Bronchial epithelial cell (primary cell): Measurements from ENCODE around the gene HMCN1. TPM values are rescaled to one million over a fixed set of nuclear protein-coding genes. Genes with fewer than 3 reads are reported as not detected.

Experiments used
- DNase-seq: peaks from one replicate; pipeline ENCODE4 v3.0.0-alpha.2; 2010; ENCODE audit warnings: low read depth
- FAIRE-seq: peaks from 2 replicates; lab custom pipeline; 2011; peaks lifted over from hg19 to GRCh38; lab: Jason Lieb, UNC
- H3K27me3 ChIP-seq: 2 replicates; pipeline ENCODE4 v1.5.1; 2011; ENCODE audit warnings: low read length; ENCODE audit not compliant: control insufficient read depth, insufficient read depth
- H3K36me3 ChIP-seq: 2 replicates; pipeline ENCODE4 v1.5.1; 2011; ENCODE audit warnings: low read length; ENCODE audit not compliant: control insufficient read depth, insufficient read depth
- H3K4me3 ChIP-seq: 2 replicates; pipeline ENCODE4 v1.5.1; 2011; ENCODE audit warnings: mild to moderate bottlenecking, low read depth, low read length, control low read depth
- total RNA-seq: library from RNA; depleted of rRNA; stranded (reverse); fragments of >200 nt; gene quantifications from 2 replicates; pipeline ENCODE4 v1.2.1, GENCODE V29; 2014
- TF ChIP-seq, protein P1 (sequence below): IDR thresholded peaks from 2 replicates; pipeline ENCODE4 v1.5.1; 2011; ENCODE audit warnings: mild to moderate bottlenecking, moderate library complexity, low read length, control low read depth, inconsistent platforms; ENCODE audit not compliant: insufficient read depth, severe bottlenecking

Gene HMCN1
- total RNA-seq, 1 donor from 2014 or later = 1.1 TPM

DNA sequence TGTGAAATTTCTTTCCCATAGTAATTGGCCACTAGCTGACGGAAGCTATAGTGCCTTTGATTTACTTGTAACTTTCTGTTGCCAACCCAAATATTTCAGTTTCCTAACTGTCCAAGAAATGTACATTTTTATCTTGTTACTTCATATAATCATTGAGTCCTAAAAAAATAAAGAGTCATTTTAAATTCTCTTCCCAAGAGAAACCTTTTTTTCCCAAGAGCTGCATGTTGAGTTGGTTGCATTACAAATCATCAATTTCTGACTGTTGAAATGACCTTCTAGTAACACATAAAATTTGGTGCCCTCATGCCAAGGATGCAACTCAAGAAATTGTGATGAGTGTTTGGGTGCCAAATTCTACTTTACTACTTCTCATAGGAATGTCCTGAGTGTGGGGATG, 61.0 kb downstream of the HMCN1 start:
- FAIRE-seq = no peak

DNA sequence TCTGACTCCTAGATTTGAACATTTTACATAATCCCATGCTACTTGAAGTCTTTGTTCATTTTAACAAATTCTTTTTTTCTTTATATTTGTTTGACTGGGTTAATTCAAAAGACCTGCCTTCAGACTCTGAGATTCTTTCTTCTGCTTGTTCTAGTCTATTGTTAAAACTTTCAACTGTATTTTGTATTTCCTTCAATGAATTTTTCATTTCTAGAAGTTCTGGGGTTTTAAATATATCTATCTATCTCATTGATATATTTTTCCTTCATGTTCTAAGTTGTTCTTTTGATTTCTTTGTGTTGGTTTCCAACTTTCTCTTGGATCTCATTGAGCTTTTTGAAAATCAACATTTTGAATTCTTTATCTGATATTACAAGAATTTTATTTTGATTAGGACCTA, 64.3 kb downstream of the HMCN1 start:
- no peak for FAIRE-seq

More for the DNA sequence above, 61.0 kb downstream of the HMCN1 start:
- Histone ChIP-seq H3K27me3 (no peaks in the 10 kb centered on the region), H3K36me3 (no peaks in the 10 kb centered on the region), H3K4me3 (no peak overlapping the region)
- DNase-seq = no peak
- TF ChIP-seq, protein P1, sequence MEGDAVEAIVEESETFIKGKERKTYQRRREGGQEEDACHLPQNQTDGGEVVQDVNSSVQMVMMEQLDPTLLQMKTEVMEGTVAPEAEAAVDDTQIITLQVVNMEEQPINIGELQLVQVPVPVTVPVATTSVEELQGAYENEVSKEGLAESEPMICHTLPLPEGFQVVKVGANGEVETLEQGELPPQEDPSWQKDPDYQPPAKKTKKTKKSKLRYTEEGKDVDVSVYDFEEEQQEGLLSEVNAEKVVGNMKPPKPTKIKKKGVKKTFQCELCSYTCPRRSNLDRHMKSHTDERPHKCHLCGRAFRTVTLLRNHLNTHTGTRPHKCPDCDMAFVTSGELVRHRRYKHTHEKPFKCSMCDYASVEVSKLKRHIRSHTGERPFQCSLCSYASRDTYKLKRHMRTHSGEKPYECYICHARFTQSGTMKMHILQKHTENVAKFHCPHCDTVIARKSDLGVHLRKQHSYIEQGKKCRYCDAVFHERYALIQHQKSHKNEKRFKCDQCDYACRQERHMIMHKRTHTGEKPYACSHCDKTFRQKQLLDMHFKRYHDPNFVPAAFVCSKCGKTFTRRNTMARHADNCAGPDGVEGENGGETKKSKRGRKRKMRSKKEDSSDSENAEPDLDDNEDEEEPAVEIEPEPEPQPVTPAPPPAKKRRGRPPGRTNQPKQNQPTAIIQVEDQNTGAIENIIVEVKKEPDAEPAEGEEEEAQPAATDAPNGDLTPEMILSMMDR = no peak

DNA sequence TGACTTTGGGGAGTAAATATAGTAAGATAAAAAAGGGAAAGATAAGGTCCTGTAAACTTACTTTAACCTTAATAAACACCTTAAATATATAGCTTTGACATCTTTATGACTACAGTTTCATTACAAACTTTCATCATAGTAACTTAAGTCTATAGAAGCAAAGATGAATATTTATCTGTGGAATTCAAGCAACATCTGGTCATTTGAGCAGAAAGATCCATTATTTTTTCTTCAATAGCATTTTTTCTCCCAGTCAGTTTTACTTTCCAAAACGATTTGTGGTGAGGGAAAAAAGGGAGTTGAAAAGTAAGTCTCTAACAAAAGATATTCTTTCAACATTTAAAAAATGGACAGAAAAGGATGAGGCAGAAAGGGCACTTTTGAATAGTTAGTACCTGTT, 69.0 kb downstream of the HMCN1 start:
- FAIRE-seq (no peak), DNase-seq (no peak)
- H3K36me3 ChIP-seq = no peaks in the 10 kb centered on the region
- no peak overlapping the region for H3K4me3 ChIP-seq
- H3K27me3 ChIP-seq = no peaks in the 10 kb centered on the region
- TF ChIP-seq, protein P1 = no peak

More for the DNA sequence above, 64.3 kb downstream of the HMCN1 start:
- TF ChIP-seq, protein P1 = no peak
- H3K36me3 ChIP-seq = no peaks in the 10 kb centered on the region
- no peak for DNase-seq
- no peaks in the 10 kb centered on the region for H3K27me3 ChIP-seq
- H3K4me3 ChIP-seq = no peak overlapping the region

DNA sequence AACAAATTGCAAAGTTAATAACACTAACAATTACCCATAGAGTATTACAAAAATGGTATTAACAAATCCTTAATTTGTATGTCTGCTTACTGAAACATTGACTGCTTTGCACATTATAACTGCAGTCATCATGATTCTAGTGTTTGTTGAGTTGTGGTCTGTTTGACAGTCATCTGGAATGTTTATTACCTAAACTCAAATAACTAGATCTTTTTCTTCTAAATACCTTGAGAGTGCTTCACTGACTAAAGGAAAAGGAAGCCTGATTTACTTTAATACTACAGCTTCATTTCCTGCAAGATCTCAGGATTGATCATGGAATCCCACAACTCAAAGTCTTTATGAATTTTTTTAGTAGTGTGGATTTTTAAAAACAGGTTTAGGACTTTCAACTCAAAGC, 70.0 kb downstream of the HMCN1 start:
- DNase-seq (peak; percentile 40), FAIRE-seq (no peak)
- H3K36me3 ChIP-seq = no peaks in the 10 kb centered on the region
- H3K27me3 ChIP-seq = no peaks in the 10 kb centered on the region
- H3K4me3 ChIP-seq = no peak overlapping the region
- TF ChIP-seq, protein P1 = no peak

DNA sequence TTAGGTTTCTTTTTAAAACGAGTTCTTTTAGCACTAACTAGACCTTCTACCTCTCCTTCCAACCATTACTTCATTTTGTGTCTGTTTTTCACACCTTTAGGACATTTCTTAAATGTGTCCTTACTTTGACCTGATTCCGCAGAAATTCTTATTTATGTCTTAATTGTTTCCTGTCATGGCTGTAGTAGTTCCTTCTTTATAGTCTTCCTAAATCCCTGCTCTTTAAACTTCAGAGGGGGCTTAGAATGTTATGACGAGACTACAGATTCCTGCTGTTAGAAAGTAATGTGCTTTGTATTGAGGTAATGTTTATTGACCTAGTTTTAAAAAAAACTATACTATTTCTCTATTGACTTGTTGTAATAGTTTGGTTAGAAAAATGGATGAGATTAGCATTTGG, 70.4 kb downstream of the HMCN1 start:
- TF ChIP-seq, protein P1 = no peak
- FAIRE-seq (no peak), DNase-seq (no peak)

DNA sequence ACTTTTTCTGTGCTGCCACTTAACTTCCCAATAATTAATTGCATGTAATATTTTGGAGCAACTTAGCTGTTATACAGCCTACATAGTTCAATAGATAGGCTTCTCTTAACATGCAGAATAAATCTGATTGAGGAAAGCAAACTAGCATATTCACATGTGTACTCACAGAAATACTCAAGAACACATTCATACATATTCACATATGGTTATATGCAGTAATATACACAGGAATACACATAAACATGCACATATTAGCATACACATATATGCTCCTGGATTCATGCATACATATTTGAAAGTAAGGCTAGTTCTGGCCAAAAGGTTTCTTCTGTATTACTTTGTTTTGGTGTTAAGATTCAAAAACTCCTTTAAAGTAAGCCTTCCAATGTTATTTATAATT, 73.1 kb downstream of the HMCN1 start:
- no peak overlapping the region for H3K4me3 ChIP-seq
- FAIRE-seq = no peak
- no peaks in the 10 kb centered on the region for H3K36me3 ChIP-seq
- H3K27me3 ChIP-seq = no peaks in the 10 kb centered on the region
- TF ChIP-seq, protein P1 = no peak
- DNase-seq = no peak

More for the DNA sequence above, 70.4 kb downstream of the HMCN1 start:
- Histone ChIP-seq H3K27me3 (no peaks in the 10 kb centered on the region), H3K36me3 (no peaks in the 10 kb centered on the region), H3K4me3 (no peak overlapping the region)
